ENCODE data around the gene PRSS2.

DNA sequence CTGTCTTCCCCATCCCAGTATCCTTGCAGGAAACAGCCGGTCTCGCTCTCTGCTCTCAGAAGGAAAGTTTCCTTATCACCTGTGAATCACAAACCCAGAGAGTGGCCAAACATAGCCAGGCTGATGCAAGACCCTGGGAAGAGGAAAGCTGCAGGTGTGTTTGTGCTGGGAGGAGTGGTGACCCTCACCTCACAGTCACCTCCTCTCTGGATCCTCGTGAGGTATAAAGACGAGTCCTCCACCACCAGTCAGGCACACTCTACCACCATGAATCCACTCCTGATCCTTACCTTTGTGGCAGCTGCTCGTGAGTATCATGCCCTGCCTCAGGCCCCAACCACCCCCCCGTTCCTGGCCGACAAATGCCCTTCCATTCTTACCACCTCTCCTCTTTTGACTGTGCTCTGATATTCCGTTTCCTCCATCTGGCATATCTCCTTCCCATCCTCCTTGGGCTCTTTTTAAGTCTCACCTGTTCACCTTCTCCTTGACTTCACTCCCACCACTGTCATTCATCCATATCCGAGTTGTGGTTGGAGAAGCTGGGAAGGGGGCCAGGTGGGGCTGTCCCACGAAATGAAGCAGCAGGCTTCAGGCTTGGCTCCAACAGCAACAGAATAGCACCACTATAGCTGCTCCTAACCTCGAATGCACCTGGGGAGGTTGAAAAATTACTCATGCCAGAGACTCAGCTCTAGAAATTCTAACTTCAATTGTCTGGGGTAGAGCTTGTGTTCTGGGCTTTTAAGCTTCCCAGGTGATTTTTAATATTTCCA is 21.4 kb upstream of the PRSS2 start, which contains the start of gene PRSS1:
- TF ChIP-seq, protein P1, sequence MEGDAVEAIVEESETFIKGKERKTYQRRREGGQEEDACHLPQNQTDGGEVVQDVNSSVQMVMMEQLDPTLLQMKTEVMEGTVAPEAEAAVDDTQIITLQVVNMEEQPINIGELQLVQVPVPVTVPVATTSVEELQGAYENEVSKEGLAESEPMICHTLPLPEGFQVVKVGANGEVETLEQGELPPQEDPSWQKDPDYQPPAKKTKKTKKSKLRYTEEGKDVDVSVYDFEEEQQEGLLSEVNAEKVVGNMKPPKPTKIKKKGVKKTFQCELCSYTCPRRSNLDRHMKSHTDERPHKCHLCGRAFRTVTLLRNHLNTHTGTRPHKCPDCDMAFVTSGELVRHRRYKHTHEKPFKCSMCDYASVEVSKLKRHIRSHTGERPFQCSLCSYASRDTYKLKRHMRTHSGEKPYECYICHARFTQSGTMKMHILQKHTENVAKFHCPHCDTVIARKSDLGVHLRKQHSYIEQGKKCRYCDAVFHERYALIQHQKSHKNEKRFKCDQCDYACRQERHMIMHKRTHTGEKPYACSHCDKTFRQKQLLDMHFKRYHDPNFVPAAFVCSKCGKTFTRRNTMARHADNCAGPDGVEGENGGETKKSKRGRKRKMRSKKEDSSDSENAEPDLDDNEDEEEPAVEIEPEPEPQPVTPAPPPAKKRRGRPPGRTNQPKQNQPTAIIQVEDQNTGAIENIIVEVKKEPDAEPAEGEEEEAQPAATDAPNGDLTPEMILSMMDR (IDR thresholded peaks at IDR 0.05): no peak
- TF ChIP-seq POLR2A (IDR thresholded peaks at IDR 0.05) (no peak), EP300 (IDR thresholded peaks at IDR 0.05) (no peak)

Measured in tibial nerve (tissue), 4 donors.